HCT116 (cell line): ENCODE results near the gene CLEC16A. TPM values are rescaled to one million over a fixed set of nuclear protein-coding genes. Genes with fewer than 3 reads are reported as not detected.

Source experiments
- ATAC-seq: fragments of 200-7000 bp; cut with Tn5 transposase; 2 replicates; pipeline ENCODE4 v1.9.1; 2020; ENCODE audit warnings: mild to moderate bottlenecking, moderate library complexity
- BruUV-seq: library from RNA; stranded (reverse); fragments of 400-500 nt; replicated peaks from 2 replicates; lab custom pipeline; 2021; lab: Mats Ljungman, UMichigan
- CTCF ChIA-PET: fragments of 300-600 bp; sonication (Branson Sonifier 250); formaldehyde crosslinking; loops from one replicate; lab custom pipeline; 2021; ENCODE audit warnings: antibody characterized with exemption; lab: Charles Lee
- POLR2A ChIA-PET: fragments of 300-600, 350-600 bp; sonication (Branson Sonifier 250); formaldehyde crosslinking; loops from one replicate; lab custom pipeline; 2021; ENCODE audit warnings: antibody characterized with exemption; lab: Charles Lee
- RAD21 ChIA-PET, 2 experiments: fragments of 300-600 bp; sonication (Branson Sonifier 250); formaldehyde crosslinking; loops; one replicate each; lab custom pipeline; 2023; ENCODE audit warnings: low total read pairs in 2 of 2; ENCODE audit not compliant: uncharacterized antibody in 2 of 2, unreplicated experiment in 2 of 2, low non-redundant PET in 1 of 2; lab: Charles Lee
- DNase-seq: peaks from one replicate; pipeline ENCODE4 v3.0.0-alpha.2; 2010; ENCODE audit warnings: low read depth, low spot score
- H2AFZ ChIP-seq: fragments of 200-600 bp; shearing (Covaris generic), sonication (generic); 2 replicates; pipeline ENCODE4 v1.6.1; 2017; ENCODE audit warnings: low read depth, mixed run types, mixed read lengths, antibody characterized with exemption, low read length; ENCODE audit not compliant: poor library complexity, severe bottlenecking
- H3K27ac ChIP-seq: 2 replicates; pipeline ENCODE4 v1.5.1; 2012; ENCODE audit warnings: low read depth, low read length
- H3K27me3 ChIP-seq: fragments of 200-600 bp; sonication (generic); 2 replicates; pipeline ENCODE4 v1.6.1; 2016; ENCODE audit warnings: mixed run types, low read length, mixed read lengths; ENCODE audit not compliant: insufficient read depth
- H3K36me3 ChIP-seq, 2 experiments: fragments of 200-500 bp in 1 of 2; fragments of 200-600 bp in 1 of 2; sonication (Bioruptor generic) in 1 of 2; sonication (generic) in 1 of 2; 2 replicates each; pipeline versions ENCODE4 v1.5.1 to v1.6.1; 2014 to 2016; ENCODE audit warnings: low read length in 2 of 2, inconsistent platforms in 1 of 2, mixed read lengths in 1 of 2, mixed run types in 1 of 2; ENCODE audit not compliant: insufficient read depth in 2 of 2, control insufficient read depth in 1 of 2
- H3K4me1 ChIP-seq, 2 experiments: fragments of 200-600 bp in 1 of 2; sonication (generic) in 1 of 2; 2 replicates each; pipeline versions ENCODE4 v1.5.1 to v1.6.1; 2012 to 2017; ENCODE audit warnings: low read length in 2 of 2, inconsistent platforms in 1 of 2, mild to moderate bottlenecking in 1 of 2, mixed read lengths in 1 of 2, mixed run types in 1 of 2, moderate library complexity in 1 of 2; ENCODE audit not compliant: insufficient read depth in 2 of 2, control insufficient read depth in 1 of 2
- H3K4me2 ChIP-seq: fragments of 200-600 bp; sonication (generic); 2 replicates; pipeline ENCODE4 v1.6.1; 2017; ENCODE audit warnings: mixed run types, low read length, mixed read lengths
- H3K4me3 ChIP-seq, 2 experiments: fragments of 200-600 bp in 1 of 2; sonication (generic) in 1 of 2; replicated peaks in 1 of 2; 2 replicates each; pipeline ENCODE4 v1.5.1; 2011 to 2016; ENCODE audit warnings: low read length in 2 of 2, control low read depth in 1 of 2, low read depth in 1 of 2, mild to moderate bottlenecking in 1 of 2, mixed read lengths in 1 of 2, mixed run types in 1 of 2
- H3K79me2 ChIP-seq: fragments of 200-600 bp; sonication (generic); 2 replicates; pipeline ENCODE4 v1.6.1; 2017; ENCODE audit warnings: mild to moderate bottlenecking, mixed run types, low read length, moderate library complexity, mixed read lengths; ENCODE audit not compliant: insufficient read depth
- H3K9ac ChIP-seq: fragments of 200-600 bp; sonication (generic); 2 replicates; pipeline ENCODE4 v1.6.1; 2016; ENCODE audit warnings: low read length, mixed read lengths
- H3K9me2 ChIP-seq: fragments of 200-600 bp; sonication (generic), shearing (Covaris generic); 2 replicates; pipeline ENCODE4 v1.6.1; 2017; ENCODE audit warnings: mixed run types, mild to moderate bottlenecking, moderate library complexity; ENCODE audit not compliant: insufficient read depth
- H3K9me3 ChIP-seq, 2 experiments: fragments of 200-500 bp in 1 of 2; fragments of 200-600 bp in 1 of 2; sonication (Bioruptor generic) in 1 of 2; sonication (generic) in 1 of 2; 2 replicates each; pipeline ENCODE4 v1.6.1; 2014 to 2017; ENCODE audit warnings: low read length in 2 of 2, mixed read lengths in 2 of 2, inconsistent platforms in 1 of 2, low read depth in 1 of 2, mild to moderate bottlenecking in 1 of 2, mixed run types in 1 of 2, moderate library complexity in 1 of 2; ENCODE audit not compliant: control insufficient read depth in 1 of 2, insufficient read depth in 1 of 2
- H4K20me1 ChIP-seq: fragments of 200-600 bp; sonication (generic), shearing (Covaris generic); 2 replicates; pipeline ENCODE4 v1.6.1; 2017; ENCODE audit warnings: mixed run types, mild to moderate bottlenecking, moderate library complexity; ENCODE audit not compliant: insufficient read depth
- EZH2 ChIP-seq: fragments of 200-600 bp; sonication (generic); IDR thresholded peaks from 2 replicates; pipeline ENCODE4 v1.6.1; 2017; ENCODE audit warnings: antibody characterized with exemption, mixed run types
- EZH2phosphoT487 ChIP-seq: fragments of 200-600 bp; IDR thresholded peaks from 2 replicates; pipeline ENCODE4 v1.6.1; 2018; ENCODE audit warnings: antibody characterized with exemption, borderline replicate concordance
- POLR2A ChIP-seq: IDR thresholded peaks from 2 replicates; pipeline ENCODE4 v1.7.0; 2011; ENCODE audit warnings: borderline replicate concordance; ENCODE audit not compliant: insufficient read depth, insufficient read length; ENCODE audit errors: extremely low read depth
- POLR2AphosphoS5 ChIP-seq: IDR thresholded peaks from 2 replicates; pipeline ENCODE4 v1.6.1; 2011; ENCODE audit warnings: mild to moderate bottlenecking, low read depth, low read length, moderate library complexity
- RAD21 ChIP-seq: IDR thresholded peaks from 2 replicates; pipeline ENCODE4 v1.6.1; 2012; ENCODE audit warnings: low read depth, mild to moderate bottlenecking
- SP1 ChIP-seq: IDR thresholded peaks from 2 replicates; pipeline ENCODE4 v1.6.1; 2012; ENCODE audit warnings: low read depth
- SRF ChIP-seq: IDR thresholded peaks from 2 replicates; pipeline ENCODE4 v1.6.1; 2012; ENCODE audit warnings: low read depth
- YY1 ChIP-seq: IDR thresholded peaks from 2 replicates; pipeline ENCODE4 v1.6.1; 2011; ENCODE audit warnings: low read length, low read depth, moderate library complexity, mild to moderate bottlenecking; ENCODE audit not compliant: insufficient replicate concordance; ENCODE audit errors: extremely low read depth
- ZFX ChIP-seq: fragments of 450-650 bp; IDR thresholded peaks from 2 replicates; pipeline ENCODE4 v1.6.1; 2017
- intact Hi-C: fragments of 100-400 bp; cut with micrococcal nuclease; formaldehyde crosslinking; loops from 2 replicates; pipeline ENCODE4 v1.10.0; 2022
- total RNA-seq: library from RNA; stranded (reverse); gene quantifications from one replicate; pipeline ENCODE4 v1.2.1, GENCODE V29; 2021; ENCODE audit not compliant: unreplicated experiment
- TF ChIP-seq, protein P1 (sequence below): IDR thresholded peaks from 2 replicates; pipeline ENCODE4 v1.6.1; 2012
- TF ChIP-seq, protein P2 (sequence below): IDR thresholded peaks from 2 replicates; pipeline ENCODE4 v1.6.1; 2012

CLEC16A gene
- total RNA-seq, 1 experiment from 2014 or later = 18.0 TPM

DNA sequence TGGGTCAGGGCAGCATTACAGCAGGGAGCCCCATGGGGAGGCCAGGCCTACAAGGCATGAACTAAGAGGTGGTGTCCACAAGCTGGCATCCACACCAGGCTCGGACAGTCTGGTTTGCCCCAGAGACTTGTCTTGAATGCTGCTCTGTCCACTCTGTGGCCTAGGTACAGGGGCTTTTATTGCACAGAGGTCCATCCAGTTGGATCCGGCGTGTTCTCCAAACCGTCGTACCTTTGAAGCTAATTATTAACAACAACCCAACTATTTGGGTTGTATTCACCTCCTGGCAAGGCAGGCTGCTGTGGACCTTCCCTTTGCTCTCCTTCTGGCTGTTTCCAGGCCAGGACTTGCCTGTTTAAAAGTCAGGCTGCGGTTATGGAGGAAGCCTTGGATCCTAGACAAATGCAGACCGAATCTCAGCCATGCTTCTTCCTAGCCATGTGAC is 123.4 kb downstream of the CLEC16A start:
- H3K4me2 ChIP-seq = no peak overlapping the region

DNA sequence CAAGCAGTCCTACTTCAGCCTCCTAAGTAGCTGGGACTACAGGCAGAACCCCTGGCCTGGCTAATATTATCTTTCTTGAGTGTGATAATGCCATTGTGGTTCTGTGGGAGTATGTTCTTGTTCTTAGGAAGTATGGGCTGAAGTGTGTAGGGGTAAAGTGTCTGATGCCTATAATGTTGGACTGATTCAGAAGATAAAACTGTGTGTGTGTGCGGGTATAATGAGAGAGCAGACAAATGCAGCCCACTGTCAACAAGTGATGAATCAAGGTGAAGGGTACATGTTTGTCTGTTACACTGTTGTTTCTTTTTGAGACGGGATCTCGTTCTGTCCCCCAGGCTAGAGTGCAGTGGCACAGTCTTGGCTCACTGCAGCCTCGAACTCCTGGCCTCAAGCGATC is 127.5 kb downstream of the CLEC16A start:
- Histone ChIP-seq H4K20me1 (no peaks in the 10 kb centered on the region), H3K79me2 (no peaks in the 10 kb centered on the region), H3K36me3 (no peaks in the 10 kb centered on the region), H3K27me3 (no peaks in the 10 kb centered on the region), H3K27ac (no peak overlapping the region), H3K4me1 (no peaks in the 10 kb centered on the region; a peak in 1 of 4 replicates), H3K4me2 (no peak overlapping the region), H2AFZ (no peak overlapping the region), H3K9me3 (no peaks in the 10 kb centered on the region), H3K9ac (no peak overlapping the region), H3K4me3 (no peak overlapping the region), H3K9me2 (no peaks in the 10 kb centered on the region)
- TF ChIP-seq YY1 (no peak), EZH2phosphoT487 (no peak), POLR2AphosphoS5 (no peak), RAD21 (no peak), POLR2A (no peak), EZH2 (no peak)
- TF ChIP-seq, protein P1, sequence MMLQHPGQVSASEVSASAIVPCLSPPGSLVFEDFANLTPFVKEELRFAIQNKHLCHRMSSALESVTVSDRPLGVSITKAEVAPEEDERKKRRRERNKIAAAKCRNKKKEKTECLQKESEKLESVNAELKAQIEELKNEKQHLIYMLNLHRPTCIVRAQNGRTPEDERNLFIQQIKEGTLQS = no peak
- ChIA-PET CTCF (no interaction called here), POLR2A (no interaction called here), RAD21 (interaction anchor here in 1 of 2 experiments (0.8 kb wide), 1 partner anchor 160 kb away, joined by 4 read pairs; no protein-coding TSS in a partner anchor)
- no peak for DNase-seq
- ATAC-seq = no peak
- no TSS peak for BruUV-seq
- intact Hi-C loops = no loop called here

More for the DNA sequence above, 123.4 kb downstream of the CLEC16A start:
- CTCF ChIA-PET = interaction anchor here (0.7 kb wide), 1 partner anchor 105 kb away, joined by 3 read pairs; no protein-coding TSS in a partner anchor
- Histone ChIP-seq H3K79me2 (no peaks in the 10 kb centered on the region), H3K9ac (no peak overlapping the region), H3K4me3 (no peak overlapping the region), H3K27me3 (no peaks in the 10 kb centered on the region), H4K20me1 (no peaks in the 10 kb centered on the region), H3K4me1 (no peaks in the 10 kb centered on the region), H3K27ac (no peak overlapping the region), H3K36me3 (no peaks in the 10 kb centered on the region; a peak in 1 of 4 replicates), H2AFZ (no peak overlapping the region), H3K9me3 (no peaks in the 10 kb centered on the region), H3K9me2 (no peaks in the 10 kb centered on the region)
- POLR2A ChIA-PET = no interaction called here
- no peak for TF ChIP-seq POLR2AphosphoS5
- no peak for TF ChIP-seq EZH2
- no peak for TF ChIP-seq ZFX
- TF ChIP-seq, protein P2, sequence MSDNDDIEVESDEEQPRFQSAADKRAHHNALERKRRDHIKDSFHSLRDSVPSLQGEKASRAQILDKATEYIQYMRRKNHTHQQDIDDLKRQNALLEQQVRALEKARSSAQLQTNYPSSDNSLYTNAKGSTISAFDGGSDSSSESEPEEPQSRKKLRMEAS = no peak
- no peak for TF ChIP-seq SP1
- TF ChIP-seq SRF = no peak
- RAD21 ChIA-PET = no interaction called here
- DNase-seq (no peak), ATAC-seq (no peak)
- no TSS peak for BruUV-seq
- intact Hi-C loops = no loop called here
